ENCODE data around the gene MORN4.

The MORN4 gene

GRCh38 chr10:97632949-97633884 lies at the start of gene MORN4:
MORN4 (minus strand) TSS chr10:97633500; CDS start chr10:97619653, 13,847 bp downstream.
- CTCF ChIA-PET = interaction anchor here (0.5 kb wide), 1 partner anchor 99 kb away, joined by 3 read pairs; no protein-coding TSS in a partner anchor
- POLR2A ChIA-PET = no interaction called here

GRCh38 chr10:97682042-97682441 lies 48.7 kb upstream of the MORN4 start:
- CTCF ChIA-PET = interaction anchor here (1.1 to 2.7 kb wide), 2 partner anchors 19 to 346 kb away, joined by 3 to 11 read pairs; no protein-coding TSS in a partner anchor
- TF ChIP-seq FOXK2 (IDR thresholded peaks at IDR 0.05) (no peak), NFRKB (IDR thresholded peaks at IDR 0.05) (no peak), PKNOX1 (IDR thresholded peaks at IDR 0.05) (no peak), LEF1 (IDR thresholded peaks at IDR 0.05; ENCODE audit: borderline replicate concordance) (no peak), ZNF384 (IDR thresholded peaks at IDR 0.05) (no peak), CTBP1 (IDR thresholded peaks at IDR 0.05; ENCODE audit: borderline replicate concordance) (no peak), FOXM1 (IDR thresholded peaks at IDR 0.05; ENCODE audit: borderline replicate concordance) (no peak), L3MBTL2 (conservative IDR thresholded peaks at IDR 0.05) (no peak), TARDBP (IDR thresholded peaks at IDR 0.05) (no peak), ARNT (IDR thresholded peaks at IDR 0.05) (no peak), ELF4 (IDR thresholded peaks at IDR 0.05) (no peak), BHLHE40 (IDR thresholded peaks at IDR 0.05; ENCODE audit: borderline replicate concordance) (no peak), HDGF (IDR thresholded peaks at IDR 0.05; ENCODE audit: borderline replicate concordance) (no peak), SUZ12 (IDR thresholded peaks at IDR 0.05) (no peak), FOXA1 (IDR thresholded peaks at IDR 0.05) (no peak), SP1 (IDR thresholded peaks at IDR 0.05) (no peak)
- no peak for DNase-seq (ENCODE audit: extremely low spot score)
- POLR2A ChIA-PET = no interaction called here

More at GRCh38 chr10:97632949-97633884, at the start of gene MORN4:
- peak; percentile 72 for TF ChIP-seq L3MBTL2 (conservative IDR thresholded peaks at IDR 0.05)
- TF ChIP-seq HDGF (IDR thresholded peaks at IDR 0.05; ENCODE audit: borderline replicate concordance) = no peak
- DNase-seq (ENCODE audit: extremely low spot score) = peak; percentile 96

GRCh38 chr10:97679594-97679993 lies 46.3 kb upstream of the MORN4 start:
- ChIA-PET POLR2A (no interaction called here), CTCF (no interaction called here)
- no peak for TF ChIP-seq ZNF384 (IDR thresholded peaks at IDR 0.05)
- no peak for TF ChIP-seq HDGF (IDR thresholded peaks at IDR 0.05; ENCODE audit: borderline replicate concordance)
- no peak for TF ChIP-seq SP1 (IDR thresholded peaks at IDR 0.05)
- no peak for TF ChIP-seq L3MBTL2 (conservative IDR thresholded peaks at IDR 0.05)
- TF ChIP-seq SUZ12 (IDR thresholded peaks at IDR 0.05) = no peak
- no peak for TF ChIP-seq LEF1 (IDR thresholded peaks at IDR 0.05; ENCODE audit: borderline replicate concordance)
- TF ChIP-seq ELF4 (IDR thresholded peaks at IDR 0.05) = no peak
- TF ChIP-seq FOXM1 (IDR thresholded peaks at IDR 0.05; ENCODE audit: borderline replicate concordance) = no peak
- no peak for TF ChIP-seq PKNOX1 (IDR thresholded peaks at IDR 0.05)
- no peak for TF ChIP-seq BHLHE40 (IDR thresholded peaks at IDR 0.05; ENCODE audit: borderline replicate concordance)
- DNase-seq (ENCODE audit: extremely low spot score) = no peak

- ChIA-PET CTCF (interaction anchor here (0.6 to 1.9 kb wide), 13 partner anchors 9 to 392 kb away, joined by 3 to 7 read pairs (median 5); partner anchors contain the start of gene AVPI1), POLR2A (interaction anchor here (2.3 to 2.7 kb wide), 3 partner anchors 10 to 57 kb away, joined by 9 to 14 read pairs (median 10); partner anchors contain the start of genes AVPI1 and MARVELD1)
- no peak for TF ChIP-seq TARDBP (IDR thresholded peaks at IDR 0.05)
- TF ChIP-seq ARNT (IDR thresholded peaks at IDR 0.05) = no peak
- TF ChIP-seq BHLHE40 (IDR thresholded peaks at IDR 0.05; ENCODE audit: borderline replicate concordance) = no peak
- DNase-seq (ENCODE audit: extremely low spot score) = peak; percentile 82
Observed at GRCh38 chr10:97676770-97677581, 43.7 kb upstream of the MORN4 start.

- POLR2A ChIA-PET = interaction anchor here (1.0 to 2.7 kb wide), 2 partner anchors 34 to 59 kb away, joined by 3 to 10 read pairs; partner anchors contain the start of gene PI4K2A
- no peak for DNase-seq (ENCODE audit: extremely low spot score)
- CTCF ChIA-PET = no interaction called here
- TF ChIP-seq ARNT (IDR thresholded peaks at IDR 0.05) (no peak), PKNOX1 (IDR thresholded peaks at IDR 0.05) (no peak), ZNF384 (IDR thresholded peaks at IDR 0.05) (no peak), NFRKB (IDR thresholded peaks at IDR 0.05) (no peak), LEF1 (IDR thresholded peaks at IDR 0.05; ENCODE audit: borderline replicate concordance) (no peak), FOXM1 (IDR thresholded peaks at IDR 0.05; ENCODE audit: borderline replicate concordance) (no peak), L3MBTL2 (conservative IDR thresholded peaks at IDR 0.05) (no peak), FOXK2 (IDR thresholded peaks at IDR 0.05) (no peak), SUZ12 (IDR thresholded peaks at IDR 0.05) (no peak), FOXA1 (IDR thresholded peaks at IDR 0.05) (no peak), SP1 (IDR thresholded peaks at IDR 0.05) (no peak), CTBP1 (IDR thresholded peaks at IDR 0.05; ENCODE audit: borderline replicate concordance) (no peak), BHLHE40 (IDR thresholded peaks at IDR 0.05; ENCODE audit: borderline replicate concordance) (no peak), TARDBP (IDR thresholded peaks at IDR 0.05) (no peak), HDGF (IDR thresholded peaks at IDR 0.05; ENCODE audit: borderline replicate concordance) (no peak)
Observed at GRCh38 chr10:97675222-97675621, 41.9 kb upstream of the MORN4 start.
